B cell (primary cell): ENCODE results near the gene SMIM35. TPM values are rescaled to one million over a fixed set of nuclear protein-coding genes. Genes with fewer than 3 reads are reported as not detected.

ENCODE experiments used
- ATAC-seq: fragments of 200-7000 bp; cut with Tn5 transposase; one replicate; pipeline ENCODE4 v1.10.0; 2021; ENCODE audit warnings: low read depth, mild to moderate bottlenecking, moderate number of reproducible peaks, moderate library complexity
- CTCF ChIA-PET: fragments of 350-600 bp; sonication (Branson Sonifier 250); formaldehyde crosslinking; loops from one replicate; lab custom pipeline; 2021; ENCODE audit warnings: antibody characterized with exemption, inconsistent platforms; lab: Charles Lee
- POLR2A ChIA-PET: fragments of 350-600 bp; sonication (Branson Sonifier 250); formaldehyde crosslinking; loops from one replicate; lab custom pipeline; 2021; ENCODE audit warnings: antibody characterized with exemption; lab: Charles Lee
- DNase-seq: peaks from one replicate; pipeline ENCODE4 v3.0.0; 2013
- H2AFZ ChIP-seq: 2 replicates; pipeline ENCODE4 v1.6.1; 2012; ENCODE audit warnings: mild to moderate bottlenecking, low read depth, low read length; ENCODE audit not compliant: insufficient read depth, poor library complexity, severe bottlenecking
- H3K27ac ChIP-seq, 2 donors: 1 replicate in 1 of 2; 2 replicates in 1 of 2; pipeline ENCODE4 v1.5.1; 2012 to 2013; ENCODE audit warnings: low read length in 2 of 2, mild to moderate bottlenecking in 2 of 2, moderate library complexity in 1 of 2
- H3K27me3 ChIP-seq, 4 experiments: fragments of 200-600 bp in 1 of 4; sonication (generic) in 1 of 4; replicated peaks in 1 of 4; 1 replicate in 2 of 4; 2 replicates in 2 of 4; pipeline versions ENCODE4 v1.6.1 to v1.7.0; 2013 to 2016; ENCODE audit warnings: low read length in 3 of 4, mild to moderate bottlenecking in 2 of 4, mixed read lengths in 1 of 4, moderate library complexity in 1 of 4; ENCODE audit not compliant: insufficient read depth in 4 of 4, control insufficient read depth in 3 of 4; ENCODE audit errors: control extremely low read depth in 1 of 4
- H3K36me3 ChIP-seq, 2 experiments: replicated peaks in 1 of 2; 1 replicate in 1 of 2; 2 replicates in 1 of 2; pipeline versions ENCODE4 v1.6.1 to v1.7.1; 2013; ENCODE audit warnings: low read length in 1 of 2; ENCODE audit not compliant: insufficient read depth in 2 of 2, control insufficient read depth in 1 of 2; ENCODE audit errors: control extremely low read depth in 1 of 2, extremely low read depth in 1 of 2
- H3K4me1 ChIP-seq, 2 donors: fragments of 200-600 bp in 1 of 2; sonication (generic) in 1 of 2; 1 replicate in 1 of 2; 2 replicates in 1 of 2; pipeline versions ENCODE4 v1.5.1 to v1.6.1; 2013 to 2017; ENCODE audit warnings: low read length in 2 of 2; ENCODE audit not compliant: control insufficient read depth in 2 of 2, insufficient read depth in 2 of 2
- H3K4me2 ChIP-seq: replicated peaks from 2 replicates; pipeline ENCODE3; 2012; ENCODE audit warnings: mild to moderate bottlenecking, low read depth, low read length; ENCODE audit not compliant: poor library complexity, severe bottlenecking
- H3K4me3 ChIP-seq, 5 experiments: fragments of 200-600 bp in 1 of 5; sonication (generic) in 1 of 5; 1 replicate in 3 of 5; 2 replicates in 2 of 5; pipeline versions ENCODE4 v1.5.1 to v1.7.0; 2011 to 2016; ENCODE audit warnings: low read length in 4 of 5, mild to moderate bottlenecking in 4 of 5, low read depth in 2 of 5, control low read depth in 1 of 5, moderate library complexity in 1 of 5; ENCODE audit not compliant: insufficient read depth in 1 of 5; ENCODE audit errors: control extremely low read depth in 1 of 5, extremely low read depth in 1 of 5
- H3K79me2 ChIP-seq: fragments of 200-600 bp; sonication (generic); one replicate; pipeline ENCODE4 v1.6.0; 2016; ENCODE audit warnings: low read length; ENCODE audit not compliant: control insufficient read depth, insufficient read depth
- H3K9ac ChIP-seq: fragments of 200-600 bp; sonication (generic); 2 replicates; pipeline ENCODE4 v1.6.1; 2017; ENCODE audit warnings: mild to moderate bottlenecking, low read length, moderate library complexity
- H3K9me3 ChIP-seq, 3 donors: one replicate each; pipeline versions ENCODE4 v1.6.1 to v1.7.1; 2013; ENCODE audit warnings: low read length in 2 of 3; ENCODE audit not compliant: control insufficient read depth in 2 of 3, insufficient read depth in 1 of 3; ENCODE audit errors: control extremely low read depth in 1 of 3
- H4K20me1 ChIP-seq: 2 replicates; pipeline ENCODE4 v1.6.0; 2012; ENCODE audit warnings: mild to moderate bottlenecking, low read length; ENCODE audit not compliant: insufficient read depth, control insufficient read depth, poor library complexity, severe bottlenecking
- H3K27ac Mint-ChIP-seq: one replicate; pipeline ENCODE4 v1.8.0; 2021; ENCODE audit warnings: mixed read lengths
- H3K27me3 Mint-ChIP-seq: one replicate; pipeline ENCODE4 v1.8.0; 2021; ENCODE audit warnings: mixed read lengths
- H3K4me1 Mint-ChIP-seq: one replicate; pipeline ENCODE4 v1.8.0; 2021; ENCODE audit warnings: mixed read lengths
- H3K4me3 Mint-ChIP-seq: one replicate; pipeline ENCODE4 v1.8.0; 2021; ENCODE audit warnings: mixed read lengths
- H3K9me3 Mint-ChIP-seq: one replicate; pipeline ENCODE4 v1.8.0; 2022; ENCODE audit warnings: mixed read lengths; ENCODE audit not compliant: insufficient read depth
- EZH2 ChIP-seq: IDR thresholded peaks from 2 replicates; pipeline ENCODE4 v1.6.1; 2012; ENCODE audit warnings: borderline replicate concordance, low read depth, mild to moderate bottlenecking, moderate library complexity, low read length; ENCODE audit not compliant: insufficient read depth, poor library complexity, severe bottlenecking
- WGBS: methylation state at CpG from one replicate; pipeline ENCODE4 v1.1.5; 2013; ENCODE audit warnings: missing lambda C conversion rate; ENCODE audit not compliant: insufficient coverage; 5-methylcytosine and 5-hydroxymethylcytosine counted together
- intact Hi-C: fragments of 100-400 bp; cut with micrococcal nuclease; formaldehyde crosslinking; loops from one replicate; pipeline ENCODE4 v1.10.0; 2022
- polyA plus RNA-seq: library from polyadenylated mRNA; depleted of rRNA; stranded (reverse); fragments of >200 nt; gene quantifications from 2 replicates; pipeline ENCODE4 v1.2.3, GENCODE V29; 2012
- total RNA-seq, 2 donors: library from RNA; stranded (reverse); fragments of 120-200 nt in 1 of 2; gene quantifications; 1 replicate in 1 of 2; 2 replicates in 1 of 2; pipeline versions ENCODE4 v1.2.3 to v1.2.4, GENCODE V29; 2013 to 2022
- TF ChIP-seq, protein P1 (sequence below): fragments of 200-600 bp; IDR thresholded peaks from one replicate; pipeline ENCODE4 v1.8.0; 2022; ENCODE audit warnings: antibody characterized with exemption, mild to moderate bottlenecking

Gene SMIM35
- total and polyA plus RNA-seq, 2 donors (not counting 1 experiment from before 2014, with no cell fraction given): 1.3 to 4.5 TPM

DNA sequence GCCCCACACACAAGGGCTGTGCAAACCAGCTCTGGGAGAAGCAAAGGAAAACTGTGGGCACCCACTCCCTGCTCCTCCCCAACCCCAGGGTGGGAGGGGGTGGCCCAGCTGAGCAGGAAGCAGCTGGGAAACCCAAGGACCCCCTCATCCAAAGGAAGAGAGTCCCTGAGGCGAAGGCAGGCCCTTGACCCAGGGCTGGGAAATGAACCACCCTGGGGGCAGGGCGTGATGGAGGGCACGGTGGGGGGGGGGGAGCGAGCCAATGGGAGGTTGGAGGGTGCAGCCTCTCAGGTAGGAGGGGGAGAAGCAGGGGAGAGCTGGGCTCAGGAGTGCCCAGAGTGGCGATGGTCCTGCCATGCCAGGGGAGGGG is 49.0 kb upstream of the SMIM35 start:
- Mint-ChIP-seq H3K27me3 (peaks cover 48% of the 10 kb centered on the region), H3K4me1 (no peaks in the 10 kb centered on the region), H3K4me3 (no peak overlapping the region), H3K9me3 (no peaks in the 10 kb centered on the region), H3K27ac (no peak overlapping the region)
- CTCF ChIA-PET: no interaction called here
- Histone ChIP-seq H3K4me2 (no peak overlapping the region), H3K9me3 (no peaks in the 10 kb centered on the region), H3K27me3 (peaks cover 0 to 11% (median 5%) of the 10 kb centered on the region in 4 experiments), H3K36me3 (no peaks in the 10 kb centered on the region), H2AFZ (no peak overlapping the region), H3K4me1 (no peaks in the 10 kb centered on the region), H3K4me3 (no peak overlapping the region), H4K20me1 (no peaks in the 10 kb centered on the region), H3K9ac (no peak overlapping the region), H3K79me2 (no peaks in the 10 kb centered on the region), H3K27ac (no peak overlapping the region)
- intact Hi-C loops: no loop called here
- ATAC-seq (no peak), DNase-seq (no peak)
- POLR2A ChIA-PET: no interaction called here
- WGBS: 100% methylated on average over 1 of the region's 5 CpGs
- TF ChIP-seq EZH2: no peak
- TF ChIP-seq, protein P1, sequence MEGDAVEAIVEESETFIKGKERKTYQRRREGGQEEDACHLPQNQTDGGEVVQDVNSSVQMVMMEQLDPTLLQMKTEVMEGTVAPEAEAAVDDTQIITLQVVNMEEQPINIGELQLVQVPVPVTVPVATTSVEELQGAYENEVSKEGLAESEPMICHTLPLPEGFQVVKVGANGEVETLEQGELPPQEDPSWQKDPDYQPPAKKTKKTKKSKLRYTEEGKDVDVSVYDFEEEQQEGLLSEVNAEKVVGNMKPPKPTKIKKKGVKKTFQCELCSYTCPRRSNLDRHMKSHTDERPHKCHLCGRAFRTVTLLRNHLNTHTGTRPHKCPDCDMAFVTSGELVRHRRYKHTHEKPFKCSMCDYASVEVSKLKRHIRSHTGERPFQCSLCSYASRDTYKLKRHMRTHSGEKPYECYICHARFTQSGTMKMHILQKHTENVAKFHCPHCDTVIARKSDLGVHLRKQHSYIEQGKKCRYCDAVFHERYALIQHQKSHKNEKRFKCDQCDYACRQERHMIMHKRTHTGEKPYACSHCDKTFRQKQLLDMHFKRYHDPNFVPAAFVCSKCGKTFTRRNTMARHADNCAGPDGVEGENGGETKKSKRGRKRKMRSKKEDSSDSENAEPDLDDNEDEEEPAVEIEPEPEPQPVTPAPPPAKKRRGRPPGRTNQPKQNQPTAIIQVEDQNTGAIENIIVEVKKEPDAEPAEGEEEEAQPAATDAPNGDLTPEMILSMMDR: no peak

DNA sequence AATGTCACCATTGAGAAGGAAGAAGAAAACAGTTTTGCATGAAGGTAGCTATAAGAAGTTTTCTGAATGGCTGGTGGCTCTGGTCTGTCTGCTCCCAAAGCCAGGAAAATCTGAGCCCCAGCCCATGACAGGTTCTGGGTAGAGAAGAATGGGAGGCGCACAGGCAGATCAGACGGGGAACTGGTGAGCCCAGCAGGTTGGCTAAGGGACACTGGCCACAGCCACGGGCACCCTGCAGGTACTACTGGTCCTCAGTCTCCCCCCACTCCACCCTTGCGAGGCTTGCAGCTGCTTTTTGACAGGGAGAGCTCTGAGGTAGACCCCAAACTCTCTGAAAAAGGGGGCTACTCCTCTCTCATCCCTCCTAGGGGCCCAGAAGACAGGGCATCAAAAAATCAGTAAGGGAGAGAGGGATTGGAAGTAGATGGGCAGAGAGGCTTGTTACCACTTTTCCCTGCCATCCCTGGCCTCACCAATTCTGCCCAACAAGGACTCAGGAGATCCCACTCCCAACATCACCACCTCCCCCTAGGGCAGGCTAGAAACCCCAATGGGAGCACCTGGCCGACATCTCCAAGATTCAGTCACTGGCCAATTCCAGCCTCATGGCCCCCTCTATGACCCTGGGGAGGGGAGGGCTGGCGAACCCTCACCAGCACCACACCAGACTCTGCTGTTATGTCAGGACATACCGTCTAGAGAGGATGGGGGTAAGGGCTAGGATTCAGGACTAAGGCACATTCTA is 48.5 kb upstream of the SMIM35 start:
- CTCF ChIA-PET: interaction anchor here (1.8 kb wide), 1 partner anchor 8 kb away, joined by 5 read pairs; no protein-coding TSS in a partner anchor
- no CpG with 5 or more reads among the region's 7 CpGs for WGBS
- H3K4me3 Mint-ChIP-seq: no peak overlapping the region

More for the DNA sequence above, 48.5 kb upstream of the SMIM35 start:
- H3K9me3 ChIP-seq: no peaks in the 10 kb centered on the region
- TF ChIP-seq EZH2: no peak
- TF ChIP-seq, protein P1: no peak
- no peak overlapping the region for H3K9ac ChIP-seq
- intact Hi-C loops: no loop called here
- peaks cover 43% of the 10 kb centered on the region for H3K27me3 Mint-ChIP-seq
- no peak overlapping the region for H3K27ac Mint-ChIP-seq
- DNase-seq (no peak), ATAC-seq (no peak)
- no peaks in the 10 kb centered on the region for H3K36me3 ChIP-seq
- no peaks in the 10 kb centered on the region for H3K79me2 ChIP-seq
- no peak overlapping the region for H3K4me2 ChIP-seq
- no peaks in the 10 kb centered on the region for H3K4me1 Mint-ChIP-seq
- no peak overlapping the region for H3K4me3 ChIP-seq
- no peaks in the 10 kb centered on the region for H3K9me3 Mint-ChIP-seq
- H4K20me1 ChIP-seq: no peaks in the 10 kb centered on the region
- H2AFZ ChIP-seq: no peak overlapping the region
- H3K27me3 ChIP-seq: peaks cover 0 to 11% (median 4%) of the 10 kb centered on the region in 4 experiments
- H3K4me1 ChIP-seq: no peaks in the 10 kb centered on the region
- POLR2A ChIA-PET: no interaction called here
- no peak overlapping the region for H3K27ac ChIP-seq
